NT2/D1 (cell line): Measurements from ENCODE around the gene ERVFRD-1.

Source experiments
- DNase-seq: peaks from one replicate; pipeline ENCODE4 v3.0.0-alpha.2; 2011; ENCODE audit warnings: low read depth, low spot score
- H3K27me3 ChIP-seq: 2 replicates; pipeline ENCODE4 v1.6.0; 2011; ENCODE audit warnings: mild to moderate bottlenecking; ENCODE audit not compliant: insufficient read length, insufficient read depth
- H3K36me3 ChIP-seq: 2 replicates; pipeline ENCODE4 v1.6.1; 2011; ENCODE audit warnings: mild to moderate bottlenecking, low read length, mixed read lengths; ENCODE audit not compliant: insufficient read depth, insufficient read length
- H3K4me1 ChIP-seq: 2 replicates; pipeline ENCODE4 v1.5.1; 2011; ENCODE audit not compliant: insufficient read depth, insufficient read length
- H3K4me3 ChIP-seq: 2 replicates; pipeline ENCODE4 v1.5.1; 2011; ENCODE audit warnings: low read depth; ENCODE audit not compliant: insufficient read length
- H3K9ac ChIP-seq: 2 replicates; pipeline ENCODE4 v1.6.0; 2011; ENCODE audit warnings: low read depth; ENCODE audit not compliant: insufficient read length
- H3K9me3 ChIP-seq: 2 replicates; pipeline ENCODE4 v1.5.1; 2011; ENCODE audit warnings: mild to moderate bottlenecking, low read length; ENCODE audit not compliant: insufficient read depth
- SUZ12 ChIP-seq: IDR thresholded peaks from 2 replicates; pipeline ENCODE4 v1.6.1; 2011; ENCODE audit not compliant: insufficient read length, insufficient read depth; ENCODE audit errors: extremely low read depth
- YY1 ChIP-seq: IDR thresholded peaks from 2 replicates; pipeline ENCODE4 v1.6.1; 2011; ENCODE audit not compliant: insufficient read length, insufficient read depth
- ZNF274 ChIP-seq: IDR thresholded peaks from 2 replicates; pipeline ENCODE4 v1.6.1; 2011; ENCODE audit warnings: mild to moderate bottlenecking, low read depth, low read length

The ERVFRD-1 gene

DNA sequence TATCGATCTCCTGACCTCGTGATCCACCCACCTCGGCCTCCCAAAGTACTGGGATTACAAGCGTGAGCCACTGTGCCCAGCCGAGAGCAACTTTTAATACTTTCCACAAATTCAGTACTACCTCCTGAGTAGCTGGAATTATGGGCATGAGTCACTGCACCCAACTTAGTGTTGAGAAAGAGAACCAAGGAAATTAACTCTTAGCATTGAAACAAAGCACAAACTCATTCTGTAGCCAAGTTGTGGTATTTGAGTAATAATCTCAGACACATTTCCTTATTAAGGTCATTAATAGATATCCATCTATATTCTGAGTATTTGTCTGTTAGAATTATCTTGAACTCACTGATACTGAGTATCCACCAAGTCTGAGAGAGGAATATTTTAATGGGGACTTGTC, 53.1 kb downstream of the ERVFRD-1 start:
- H3K27me3 ChIP-seq = no peaks in the 10 kb centered on the region
- no peak overlapping the region for H3K9ac ChIP-seq
- H3K9me3 ChIP-seq = no peaks in the 10 kb centered on the region
- TF ChIP-seq ZNF274 (no peak), SUZ12 (no peak), YY1 (no peak)
- H3K4me1 ChIP-seq = no peaks in the 10 kb centered on the region
- no peaks in the 10 kb centered on the region for H3K36me3 ChIP-seq
- no peak for DNase-seq
- no peak overlapping the region for H3K4me3 ChIP-seq

DNA sequence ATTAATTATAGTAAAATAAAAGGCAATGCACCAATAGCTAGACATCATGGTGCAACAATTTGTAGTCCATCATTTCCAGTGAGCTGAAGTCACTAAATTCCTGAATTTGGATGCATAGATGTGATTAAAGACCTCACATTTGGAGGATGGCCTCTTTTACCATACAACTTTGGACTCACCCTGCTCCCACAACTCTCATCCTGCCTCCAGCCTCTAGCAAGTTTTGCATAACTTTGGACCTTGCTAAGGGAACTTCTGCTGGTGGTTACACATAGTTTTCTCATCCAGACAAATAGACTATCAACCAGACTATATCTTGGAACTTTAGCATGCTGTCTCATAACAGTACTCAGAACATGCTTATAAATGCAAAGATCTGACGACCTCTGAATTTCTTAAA, 54.7 kb downstream of the ERVFRD-1 start:
- Histone ChIP-seq H3K9ac (no peak overlapping the region), H3K4me1 (no peaks in the 10 kb centered on the region), H3K36me3 (no peaks in the 10 kb centered on the region), H3K9me3 (no peaks in the 10 kb centered on the region), H3K4me3 (no peak overlapping the region), H3K27me3 (no peaks in the 10 kb centered on the region)
- TF ChIP-seq YY1 = no peak
- DNase-seq = no peak

DNA sequence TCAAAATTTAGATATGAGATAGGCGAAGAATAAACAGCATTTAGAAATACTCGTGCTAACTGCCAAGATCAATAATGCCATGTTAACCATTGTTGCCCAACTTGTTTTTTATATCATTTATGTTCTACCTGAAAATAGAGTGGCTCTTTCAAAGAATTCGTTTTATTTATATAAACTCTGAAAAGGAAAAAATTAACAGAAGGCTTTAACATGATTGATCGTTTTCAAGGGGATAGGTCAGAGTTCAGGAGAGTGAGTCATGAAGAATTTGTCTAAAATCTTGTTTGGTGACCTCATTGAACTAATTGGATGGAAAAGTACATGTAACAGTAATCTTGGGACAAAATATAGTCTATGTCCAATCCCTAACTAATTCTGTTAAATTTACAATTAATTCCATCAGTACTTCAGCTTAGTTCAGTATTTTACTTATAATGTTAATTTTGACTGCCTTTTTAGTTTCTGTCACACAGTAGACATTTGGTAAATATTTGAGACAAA, 56.3 kb downstream of the ERVFRD-1 start:
- Histone ChIP-seq H3K4me3 (no peak overlapping the region), H3K9me3 (no peaks in the 10 kb centered on the region), H3K4me1 (no peaks in the 10 kb centered on the region), H3K27me3 (no peaks in the 10 kb centered on the region), H3K36me3 (no peaks in the 10 kb centered on the region), H3K9ac (no peak overlapping the region)
- no peak for DNase-seq
- TF ChIP-seq SUZ12 (no peak), YY1 (no peak), ZNF274 (no peak)

DNA sequence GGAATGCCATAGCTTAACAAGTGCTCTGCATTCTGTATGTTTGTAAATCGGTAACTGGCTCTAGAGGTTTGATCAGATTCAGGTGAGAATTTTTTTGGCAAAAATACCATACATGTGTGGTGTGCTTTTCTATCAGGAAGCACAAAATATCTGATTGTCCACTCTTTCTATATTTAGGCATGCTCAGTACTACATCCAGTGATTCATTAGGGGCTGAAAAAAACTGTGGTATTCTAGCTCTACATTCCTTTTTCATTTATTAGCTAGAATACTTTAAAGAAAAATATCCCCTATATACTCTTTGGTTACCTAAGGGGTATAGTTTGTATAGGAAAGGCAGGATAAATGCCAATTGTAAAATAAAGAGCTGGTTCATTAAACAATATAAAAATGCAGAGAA, 56.8 kb downstream of the ERVFRD-1 start:
- no peak overlapping the region for H3K4me3 ChIP-seq
- TF ChIP-seq ZNF274 (no peak), YY1 (no peak), SUZ12 (no peak)

DNA sequence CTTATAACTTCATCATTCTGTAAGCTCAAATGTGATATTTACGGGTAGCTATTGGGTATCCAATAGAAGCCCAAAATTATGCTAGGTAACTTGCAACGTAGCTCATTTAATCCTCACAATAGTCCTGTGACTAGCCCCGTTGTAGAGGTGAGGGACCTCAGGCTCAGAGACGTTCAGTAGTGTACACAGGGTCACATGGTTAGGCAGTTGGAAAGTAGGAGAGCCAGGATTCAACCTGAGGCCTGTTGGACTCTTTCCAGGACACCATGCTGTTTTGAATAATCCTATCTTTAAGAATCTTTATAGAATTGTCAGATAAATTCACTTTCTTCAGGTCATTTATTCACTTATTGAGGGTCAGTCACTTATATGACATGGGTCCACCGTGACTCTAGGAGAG, 58.2 kb downstream of the ERVFRD-1 start:
- H3K27me3 ChIP-seq = no peaks in the 10 kb centered on the region
- no peak overlapping the region for H3K9ac ChIP-seq
- no peak overlapping the region for H3K4me3 ChIP-seq
- no peaks in the 10 kb centered on the region for H3K4me1 ChIP-seq
- no peak for DNase-seq
- TF ChIP-seq YY1 (no peak), SUZ12 (no peak), ZNF274 (no peak)
- no peaks in the 10 kb centered on the region for H3K36me3 ChIP-seq
- no peaks in the 10 kb centered on the region for H3K9me3 ChIP-seq

More for the DNA sequence above, 56.8 kb downstream of the ERVFRD-1 start:
- no peak for DNase-seq
- no peaks in the 10 kb centered on the region for H3K4me1 ChIP-seq
- H3K36me3 ChIP-seq = no peaks in the 10 kb centered on the region
- no peak overlapping the region for H3K9ac ChIP-seq
- no peaks in the 10 kb centered on the region for H3K27me3 ChIP-seq
- no peaks in the 10 kb centered on the region for H3K9me3 ChIP-seq
